ENCODE data around the gene HAGH. TPM values are rescaled to one million over a fixed set of nuclear protein-coding genes. Genes with fewer than 3 reads are reported as not detected.
"Not testable (repeated sequence)": the region's sequence is repeated elsewhere in the genome, so short reads cannot be mapped to it uniquely, and the experiment has no call there.

The HAGH gene
- total RNA-seq, 2 donors from 2014 or later: 45.7 to 46.5 TPM

GRCh38 chr16:1810106-1810505 is 16.5 kb downstream of the HAGH start:
- no peak overlapping the region for H3K27ac ChIP-seq
- peaks cover 0 to 13% of the 10 kb centered on the region in 2 donors for H3K36me3 ChIP-seq (replicated peaks in 1 of 2; ENCODE audit: insufficient read depth in 1 of 2, low read depth in 2 of 2)
- ATAC-seq (no peak), DNase-seq (no peak)
- H3K27me3 ChIP-seq: no peaks in the 10 kb centered on the region
- intact Hi-C loops (cut with DNase I): no loop called here
- H3K9me3 ChIP-seq: no peaks in the 10 kb centered on the region
- H3K4me1 ChIP-seq: peaks cover 10% of the 10 kb centered on the region
- 94 to 99% methylated on average over 16 of the region's 16 CpGs for WGBS, 2 donors
- H3K4me3 ChIP-seq: no peak overlapping the region
- TF ChIP-seq CTCF (IDR thresholded peaks at IDR 0.05) (no peak), POLR2A (IDR thresholded peaks at IDR 0.05) (no peak)

- intact Hi-C loops (cut with DNase I): no loop called here
Observed at GRCh38 chr16:1809281-1809801, 17.3 kb downstream of the HAGH start.

GRCh38 chr16:1808691-1809090 is 17.9 kb downstream of the HAGH start:
- intact Hi-C loops (cut with DNase I): no loop called here
- Histone ChIP-seq H3K4me1 (peaks cover 10% of the 10 kb centered on the region), H3K27me3 (no peaks in the 10 kb centered on the region), H3K27ac (no peak overlapping the region), H3K4me3 (no peak overlapping the region), H3K36me3 (replicated peaks in 1 of 2; ENCODE audit: insufficient read depth in 1 of 2, low read depth in 2 of 2) (peaks cover 0 to 13% of the 10 kb centered on the region in 2 donors), H3K9me3 (no peaks in the 10 kb centered on the region)
- 78 to 87% methylated on average over 8 to 18 of the region's 18 CpGs for WGBS, 2 donors
- no peak for TF ChIP-seq CTCF (IDR thresholded peaks at IDR 0.05)
- TF ChIP-seq POLR2A (IDR thresholded peaks at IDR 0.05): no peak
- ATAC-seq (no peak), DNase-seq (no peak)

More at GRCh38 chr16:1809281-1809801, 17.3 kb downstream of the HAGH start:
- ATAC-seq (no peak), DNase-seq (no peak)
- no peak overlapping the region for H3K27ac ChIP-seq
- peaks cover 0 to 13% of the 10 kb centered on the region in 2 donors for H3K36me3 ChIP-seq (replicated peaks in 1 of 2; ENCODE audit: insufficient read depth in 1 of 2, low read depth in 2 of 2)
- H3K9me3 ChIP-seq: no peaks in the 10 kb centered on the region
- 68 to 100% methylated on average over 1 to 25 of the region's 28 CpGs for WGBS, 2 donors
- H3K4me3 ChIP-seq: no peak overlapping the region
- H3K4me1 ChIP-seq: peaks cover 10% of the 10 kb centered on the region
- H3K27me3 ChIP-seq: no peaks in the 10 kb centered on the region
- no peak for TF ChIP-seq CTCF (IDR thresholded peaks at IDR 0.05)
- TF ChIP-seq POLR2A (IDR thresholded peaks at IDR 0.05): no peak

- no peak overlapping the region for H3K4me3 ChIP-seq
- TF ChIP-seq POLR2A (IDR thresholded peaks at IDR 0.05): no peak
- intact Hi-C loops (cut with DNase I): no loop called here
- peaks cover 3% of the 10 kb centered on the region for H3K4me1 ChIP-seq
- H3K27ac ChIP-seq: no peak overlapping the region
- DNase-seq: no peak
- H3K27me3 ChIP-seq: no peaks in the 10 kb centered on the region
- no peaks in the 10 kb centered on the region for H3K9me3 ChIP-seq
- 83 to 88% methylated on average over 10 of the region's 10 CpGs for WGBS, 2 donors
- ATAC-seq: no peak
- peaks cover 0 to 13% of the 10 kb centered on the region in 2 donors for H3K36me3 ChIP-seq (replicated peaks in 1 of 2; ENCODE audit: insufficient read depth in 1 of 2, low read depth in 2 of 2)
Observed at GRCh38 chr16:1807626-1808025, 19.0 kb downstream of the HAGH start.

GRCh38 chr16:1800701-1801100 is 25.9 kb downstream of the HAGH start:
- WGBS, 2 donors: 83 to 84% methylated on average over 10 of the region's 10 CpGs
- Histone ChIP-seq H3K4me3 (no peak overlapping the region), H3K9me3 (no peaks in the 10 kb centered on the region), H3K27me3 (no peaks in the 10 kb centered on the region), H3K27ac (no peak overlapping the region), H3K4me1 (no peaks in the 10 kb centered on the region), H3K36me3 (replicated peaks in 1 of 2; ENCODE audit: insufficient read depth in 1 of 2, low read depth in 2 of 2) (no peaks in the 10 kb centered on the region)
- no peak for DNase-seq
- no peak for TF ChIP-seq POLR2A (IDR thresholded peaks at IDR 0.05)
- intact Hi-C loops (cut with DNase I): no loop called here
- no peak for ATAC-seq

GRCh38 chr16:1799263-1799662 is 27.4 kb downstream of the HAGH start:
- H3K36me3 ChIP-seq (replicated peaks in 1 of 2; ENCODE audit: insufficient read depth in 1 of 2, low read depth in 2 of 2); DNase-seq; H3K27me3 ChIP-seq; H3K9me3 ChIP-seq; intact Hi-C loops (cut with DNase I); H3K4me3 ChIP-seq; H3K27ac ChIP-seq; ATAC-seq: not testable (repeated sequence)
- WGBS, 2 donors: 68 to 98% methylated on average over 5 of the region's 5 CpGs
- H3K4me1 ChIP-seq: peaks cover 11% of the 10 kb centered on the region
